ENCODE data around the gene SMIM10L2A. TPM values are rescaled to one million over a fixed set of nuclear protein-coding genes. Genes with fewer than 3 reads are reported as not detected.
A peak's percentile ranks its signal among the peaks of the same experiment; 100 is the strongest.

Gene SMIM10L2A
- total and polyA plus RNA-seq, 8 donors: 1.00 to 2.5 (median 1.7) TPM; not detected in 3

DNA sequence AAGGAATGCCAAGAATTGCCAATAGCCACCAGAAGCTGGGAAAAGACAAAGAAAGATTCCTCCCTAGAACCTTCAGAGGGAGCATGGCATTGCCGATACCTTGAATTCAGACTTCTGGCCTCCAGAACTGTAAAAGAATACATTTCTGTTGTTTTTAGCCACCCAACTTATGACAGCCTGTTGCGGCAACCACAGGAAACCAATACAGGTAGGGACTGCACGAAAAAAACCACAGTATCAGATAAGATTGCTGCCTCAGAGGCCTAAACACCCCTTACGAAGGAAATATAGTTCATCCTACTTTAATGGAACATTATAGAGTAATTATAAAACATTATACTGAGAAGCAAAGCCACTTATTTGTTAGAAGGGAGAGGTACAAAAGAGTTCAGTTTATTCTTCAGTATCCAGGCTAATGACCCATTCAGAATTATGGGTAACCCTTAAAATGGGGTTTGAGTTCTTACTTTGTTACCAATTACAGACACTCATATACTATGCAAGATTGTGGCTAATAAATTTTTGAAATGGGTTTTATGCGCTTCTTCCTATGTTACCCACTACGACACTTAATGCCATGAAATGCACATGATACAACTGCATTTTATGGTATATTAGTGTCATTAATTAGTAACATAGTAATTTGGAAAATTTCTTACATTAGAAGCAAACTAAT is 37.4 kb upstream of the SMIM10L2A start:
- whole genome bisulfite sequencing, 5 donors: 67 to 75% (median 70%) methylated on average over 5 to 6 of the region's 6 CpGs
- Histone ChIP-seq H3K4me1 (no peaks in the 10 kb centered on the region), H3K27me3 (no peaks in the 10 kb centered on the region), H3K4me3 (no peak overlapping the region), H3K36me3 (no peaks in the 10 kb centered on the region), H3K27ac (no peak overlapping the region), H3K9me3 (no peaks in the 10 kb centered on the region)
- DNase-seq: peak in 1 of 2 donors; percentile 10
- intact Hi-C loops (cut with DNase I; ENCODE audit: low total_unique reads): no loop called here
- TF ChIP-seq POLR2AphosphoS5 (IDR thresholded peaks at IDR 0.05): no peak
- no peak for TF ChIP-seq EP300 (IDR thresholded peaks at IDR 0.05)

DNA sequence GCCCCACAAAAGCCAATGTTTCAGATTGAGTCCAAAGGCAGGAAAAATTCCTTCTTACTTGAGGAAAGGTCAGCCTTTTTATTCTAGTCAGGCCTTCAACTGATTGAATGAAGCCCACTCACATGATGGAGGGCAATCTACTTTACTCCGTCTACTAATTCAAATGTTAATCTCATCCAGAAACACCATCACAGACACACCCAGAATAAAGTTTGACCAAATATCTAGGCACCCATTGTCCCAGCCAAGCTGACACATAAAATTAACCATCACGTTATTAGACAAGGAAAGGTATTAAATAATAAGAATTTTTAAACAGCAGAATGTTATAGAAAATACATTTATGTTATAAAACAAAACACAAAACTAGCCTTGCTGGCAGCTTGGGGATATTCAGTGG is 32.9 kb upstream of the SMIM10L2A start:
- H3K27me3 ChIP-seq: no peaks in the 10 kb centered on the region
- H3K4me1 ChIP-seq: no peaks in the 10 kb centered on the region
- intact Hi-C loops (cut with DNase I; ENCODE audit: low total_unique reads): no loop called here
- H3K9me3 ChIP-seq: no peaks in the 10 kb centered on the region
- no peaks in the 10 kb centered on the region for H3K36me3 ChIP-seq
- no peak overlapping the region for H3K4me3 ChIP-seq
- TF ChIP-seq, protein P1, sequence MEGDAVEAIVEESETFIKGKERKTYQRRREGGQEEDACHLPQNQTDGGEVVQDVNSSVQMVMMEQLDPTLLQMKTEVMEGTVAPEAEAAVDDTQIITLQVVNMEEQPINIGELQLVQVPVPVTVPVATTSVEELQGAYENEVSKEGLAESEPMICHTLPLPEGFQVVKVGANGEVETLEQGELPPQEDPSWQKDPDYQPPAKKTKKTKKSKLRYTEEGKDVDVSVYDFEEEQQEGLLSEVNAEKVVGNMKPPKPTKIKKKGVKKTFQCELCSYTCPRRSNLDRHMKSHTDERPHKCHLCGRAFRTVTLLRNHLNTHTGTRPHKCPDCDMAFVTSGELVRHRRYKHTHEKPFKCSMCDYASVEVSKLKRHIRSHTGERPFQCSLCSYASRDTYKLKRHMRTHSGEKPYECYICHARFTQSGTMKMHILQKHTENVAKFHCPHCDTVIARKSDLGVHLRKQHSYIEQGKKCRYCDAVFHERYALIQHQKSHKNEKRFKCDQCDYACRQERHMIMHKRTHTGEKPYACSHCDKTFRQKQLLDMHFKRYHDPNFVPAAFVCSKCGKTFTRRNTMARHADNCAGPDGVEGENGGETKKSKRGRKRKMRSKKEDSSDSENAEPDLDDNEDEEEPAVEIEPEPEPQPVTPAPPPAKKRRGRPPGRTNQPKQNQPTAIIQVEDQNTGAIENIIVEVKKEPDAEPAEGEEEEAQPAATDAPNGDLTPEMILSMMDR (IDR thresholded peaks at IDR 0.05): no peak
- TF ChIP-seq POLR2A (IDR thresholded peaks at IDR 0.05) (no peak), POLR2AphosphoS5 (IDR thresholded peaks at IDR 0.05) (no peak), EP300 (IDR thresholded peaks at IDR 0.05) (no peak)
- DNase-seq: no peak
- no peak overlapping the region for H3K27ac ChIP-seq
- 53 to 88% (median 69%) methylated on average over 2 of the region's 2 CpGs for WGBS, 5 donors

DNA sequence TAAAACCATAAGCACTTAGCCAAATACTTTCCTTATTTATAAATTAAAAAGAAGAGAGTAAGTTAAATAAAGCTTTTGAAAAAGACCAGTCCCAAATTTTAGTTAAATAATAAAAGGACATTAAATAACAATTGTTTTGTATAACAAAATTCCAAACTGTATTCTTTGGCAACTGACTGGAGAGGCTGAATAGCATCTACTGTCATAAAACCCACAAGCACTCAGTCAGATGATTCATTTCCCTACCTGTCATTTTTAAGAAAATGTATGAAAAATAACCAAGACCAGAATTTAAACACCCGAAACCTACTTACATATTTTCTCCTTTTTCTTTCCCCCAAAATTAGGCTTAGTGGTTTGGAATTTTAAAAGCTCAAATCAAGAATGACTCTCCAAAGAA is 32.5 kb upstream of the SMIM10L2A start:
- Histone ChIP-seq H3K9me3 (no peaks in the 10 kb centered on the region), H3K27ac (no peak overlapping the region), H3K4me3 (no peak overlapping the region), H3K27me3 (no peaks in the 10 kb centered on the region), H3K36me3 (no peaks in the 10 kb centered on the region), H3K4me1 (no peaks in the 10 kb centered on the region)
- TF ChIP-seq, protein P1 (IDR thresholded peaks at IDR 0.05): no peak
- TF ChIP-seq POLR2A (IDR thresholded peaks at IDR 0.05) (no peak), POLR2AphosphoS5 (IDR thresholded peaks at IDR 0.05) (no peak), EP300 (IDR thresholded peaks at IDR 0.05) (no peak)
- 67 to 90% (median 81%) methylated on average over 1 of the region's 1 CpG for WGBS, 5 donors
- intact Hi-C loops (cut with DNase I; ENCODE audit: low total_unique reads): no loop called here
- no peak for DNase-seq

DNA sequence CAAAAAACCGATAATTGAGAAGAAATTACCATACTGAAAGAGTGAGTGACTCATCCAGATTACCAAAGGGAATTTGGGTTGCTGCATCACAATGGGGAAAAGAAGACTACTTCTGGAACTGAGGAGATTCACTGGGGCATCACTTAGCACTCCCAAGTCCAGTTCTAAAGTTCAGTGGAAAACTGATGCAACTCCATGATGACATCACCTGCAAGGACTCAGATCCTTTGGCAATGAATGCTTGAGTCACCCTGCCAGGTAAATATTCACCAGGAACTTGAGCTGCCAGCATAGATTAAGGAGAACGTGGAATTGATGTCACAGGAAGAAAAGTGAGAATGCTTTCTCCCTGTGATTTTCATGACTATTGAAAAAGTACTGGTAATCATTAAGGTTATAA is 32.0 kb upstream of the SMIM10L2A start:
- H3K4me3 ChIP-seq: no peak overlapping the region
- no peak overlapping the region for H3K27ac ChIP-seq
- no peaks in the 10 kb centered on the region for H3K9me3 ChIP-seq
- peak in 1 of 2 donors; percentile 13 for DNase-seq
- TF ChIP-seq POLR2AphosphoS5 (IDR thresholded peaks at IDR 0.05) (no peak), EP300 (IDR thresholded peaks at IDR 0.05) (no peak), POLR2A (IDR thresholded peaks at IDR 0.05) (no peak)
- TF ChIP-seq, protein P1 (IDR thresholded peaks at IDR 0.05): no peak
- H3K4me1 ChIP-seq: no peaks in the 10 kb centered on the region
- intact Hi-C loops (cut with DNase I; ENCODE audit: low total_unique reads): no loop called here
- no peaks in the 10 kb centered on the region for H3K27me3 ChIP-seq
- WGBS, 5 donors: 26 to 49% (median 39%) methylated on average over 2 of the region's 2 CpGs
- no peaks in the 10 kb centered on the region for H3K36me3 ChIP-seq

DNA sequence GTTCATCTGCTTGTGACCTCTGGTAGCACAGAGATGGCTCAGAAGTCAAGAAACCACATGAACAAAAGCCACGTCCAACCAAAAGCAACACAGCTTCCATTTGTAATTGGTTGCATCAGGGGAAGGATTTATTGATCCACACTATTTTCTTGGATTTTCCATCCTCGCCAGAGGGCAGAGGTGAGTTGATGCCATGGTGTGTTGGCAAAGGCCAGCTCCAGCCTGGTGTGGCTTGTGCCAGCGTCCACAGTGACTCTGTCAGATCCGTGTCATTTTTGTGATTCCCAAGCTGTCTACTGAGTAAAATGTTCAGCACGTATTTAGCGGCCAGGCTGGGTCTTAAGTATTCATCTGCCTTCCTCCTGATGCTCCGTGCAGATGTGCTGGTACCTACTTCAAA is 30.0 kb upstream of the SMIM10L2A start:
- Histone ChIP-seq H3K27me3 (no peaks in the 10 kb centered on the region), H3K27ac (no peak overlapping the region), H3K36me3 (no peaks in the 10 kb centered on the region), H3K4me1 (no peaks in the 10 kb centered on the region), H3K4me3 (no peak overlapping the region), H3K9me3 (no peaks in the 10 kb centered on the region)
- intact Hi-C loops (cut with DNase I; ENCODE audit: low total_unique reads): no loop called here
- TF ChIP-seq POLR2A (IDR thresholded peaks at IDR 0.05) (no peak), EP300 (IDR thresholded peaks at IDR 0.05) (no peak), POLR2AphosphoS5 (IDR thresholded peaks at IDR 0.05) (no peak)
- TF ChIP-seq, protein P1 (IDR thresholded peaks at IDR 0.05): no peak
- no peak for DNase-seq
- WGBS, 5 donors: 83 to 100% (median 88%) methylated on average over 6 to 7 of the region's 7 CpGs
